ENCODE results near the gene CLEC16A. TPM values are rescaled to one million over a fixed set of nuclear protein-coding genes. Genes with fewer than 3 reads are reported as not detected.
"Not testable (repeated sequence)": the region's sequence is repeated elsewhere in the genome, so short reads cannot be mapped to it uniquely, and the experiment has no call there.

CLEC16A gene
- total RNA-seq, 4 donors from 2014 or later = 20.3 to 25.7 (median 25.1) TPM

DNA sequence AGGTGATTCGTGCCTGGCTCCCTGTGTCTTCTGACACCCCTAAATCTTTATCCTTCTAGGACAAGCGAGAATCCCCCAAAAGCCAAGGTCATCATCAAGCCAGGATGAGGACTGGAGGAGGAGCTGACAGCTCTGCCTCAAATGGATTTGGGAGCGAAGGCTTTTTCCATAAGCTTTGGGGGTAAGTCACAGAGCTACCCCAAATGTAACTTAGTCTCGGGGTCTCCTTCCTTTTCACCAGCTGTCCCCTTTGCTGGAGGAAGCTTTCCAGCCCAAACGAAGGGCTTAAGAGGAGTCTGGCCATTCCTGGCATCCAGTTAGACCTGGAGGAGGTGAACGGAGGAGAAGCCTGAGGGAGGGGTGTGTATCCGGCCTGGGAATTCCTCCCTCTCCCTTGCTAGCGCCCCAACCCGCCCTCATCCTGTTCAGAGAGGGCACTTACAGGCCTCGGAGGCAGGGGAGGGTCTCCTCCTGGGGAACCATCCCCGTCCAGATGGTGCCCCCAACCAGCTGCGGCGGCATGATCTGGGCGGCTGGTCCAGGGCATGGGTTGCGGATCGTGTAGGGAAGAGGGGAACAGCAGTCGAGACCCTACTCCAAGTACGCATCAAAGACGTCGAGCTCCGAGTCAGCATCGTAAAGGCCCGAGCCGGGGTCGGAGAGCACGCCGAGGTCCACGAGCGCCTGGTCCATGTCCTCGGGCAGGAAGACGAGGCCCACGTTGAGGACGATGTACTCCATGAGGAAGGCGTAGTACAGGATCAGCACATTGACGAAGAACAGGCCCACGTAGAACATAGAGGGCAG is 3.0 kb upstream of the CLEC16A start:
- TF ChIP-seq, protein P1, sequence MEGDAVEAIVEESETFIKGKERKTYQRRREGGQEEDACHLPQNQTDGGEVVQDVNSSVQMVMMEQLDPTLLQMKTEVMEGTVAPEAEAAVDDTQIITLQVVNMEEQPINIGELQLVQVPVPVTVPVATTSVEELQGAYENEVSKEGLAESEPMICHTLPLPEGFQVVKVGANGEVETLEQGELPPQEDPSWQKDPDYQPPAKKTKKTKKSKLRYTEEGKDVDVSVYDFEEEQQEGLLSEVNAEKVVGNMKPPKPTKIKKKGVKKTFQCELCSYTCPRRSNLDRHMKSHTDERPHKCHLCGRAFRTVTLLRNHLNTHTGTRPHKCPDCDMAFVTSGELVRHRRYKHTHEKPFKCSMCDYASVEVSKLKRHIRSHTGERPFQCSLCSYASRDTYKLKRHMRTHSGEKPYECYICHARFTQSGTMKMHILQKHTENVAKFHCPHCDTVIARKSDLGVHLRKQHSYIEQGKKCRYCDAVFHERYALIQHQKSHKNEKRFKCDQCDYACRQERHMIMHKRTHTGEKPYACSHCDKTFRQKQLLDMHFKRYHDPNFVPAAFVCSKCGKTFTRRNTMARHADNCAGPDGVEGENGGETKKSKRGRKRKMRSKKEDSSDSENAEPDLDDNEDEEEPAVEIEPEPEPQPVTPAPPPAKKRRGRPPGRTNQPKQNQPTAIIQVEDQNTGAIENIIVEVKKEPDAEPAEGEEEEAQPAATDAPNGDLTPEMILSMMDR (IDR thresholded peaks at IDR 0.05) = no peak
- no peak for TF ChIP-seq POLR2A (IDR thresholded peaks at IDR 0.05)
- Histone ChIP-seq H3K36me3 (peaks cover 0 to 12% (median 0%) of the 10 kb centered on the region in 3 donors), H3K9me3 (no peaks in the 10 kb centered on the region), H3K4me3 (peak overlapping the region; percentile 78 to 93 (median 90)), H3K4me1 (peaks cover 63 to 87% (median 65%) of the 10 kb centered on the region in 3 donors), H3K27me3 (no peaks in the 10 kb centered on the region), H3K27ac (peak overlapping the region; percentile 75 to 91 (median 86))
- WGBS, 2 donors = 0 to 25% methylated on average over 4 to 10 of the region's 36 CpGs
- intact Hi-C loops (cut with DNase I) = no loop called here
- DNase-seq = no peak

DNA sequence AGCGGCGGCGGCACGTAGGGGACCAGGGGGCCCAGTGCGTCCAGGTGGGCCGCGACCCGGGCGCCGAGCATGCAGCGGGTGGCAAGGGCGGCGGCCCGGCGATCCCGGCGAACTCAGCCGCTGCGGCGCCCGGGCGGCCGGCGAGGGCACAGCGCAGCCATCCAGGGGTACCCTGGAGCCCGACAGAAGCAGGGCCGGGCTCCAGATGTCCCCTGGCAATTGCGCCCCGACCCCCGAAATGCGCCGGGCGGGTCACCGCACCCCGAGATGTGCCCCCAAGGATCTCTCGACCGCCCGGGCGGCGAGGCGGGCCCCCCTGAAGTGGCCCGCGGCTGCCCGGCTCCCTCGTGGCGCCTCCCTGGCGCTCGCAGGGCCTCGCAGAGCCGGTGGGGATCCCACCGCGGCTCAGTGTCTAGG is 2.4 kb upstream of the CLEC16A start:
- H3K9me3 ChIP-seq; DNase-seq; H3K27me3 ChIP-seq; intact Hi-C loops (cut with DNase I): not testable (repeated sequence)
- Histone ChIP-seq H3K36me3 (peaks cover 0 to 12% (median 0%) of the 10 kb centered on the region in 3 donors), H3K4me1 (peaks cover 67 to 87% (median 67%) of the 10 kb centered on the region in 3 donors), H3K27ac (peak overlapping the region; percentile 75 to 91 (median 86)), H3K4me3 (peak overlapping the region; percentile 78 to 93 (median 90))
- no CpG with 5 or more reads among the region's 52 CpGs for WGBS, 2 donors

DNA sequence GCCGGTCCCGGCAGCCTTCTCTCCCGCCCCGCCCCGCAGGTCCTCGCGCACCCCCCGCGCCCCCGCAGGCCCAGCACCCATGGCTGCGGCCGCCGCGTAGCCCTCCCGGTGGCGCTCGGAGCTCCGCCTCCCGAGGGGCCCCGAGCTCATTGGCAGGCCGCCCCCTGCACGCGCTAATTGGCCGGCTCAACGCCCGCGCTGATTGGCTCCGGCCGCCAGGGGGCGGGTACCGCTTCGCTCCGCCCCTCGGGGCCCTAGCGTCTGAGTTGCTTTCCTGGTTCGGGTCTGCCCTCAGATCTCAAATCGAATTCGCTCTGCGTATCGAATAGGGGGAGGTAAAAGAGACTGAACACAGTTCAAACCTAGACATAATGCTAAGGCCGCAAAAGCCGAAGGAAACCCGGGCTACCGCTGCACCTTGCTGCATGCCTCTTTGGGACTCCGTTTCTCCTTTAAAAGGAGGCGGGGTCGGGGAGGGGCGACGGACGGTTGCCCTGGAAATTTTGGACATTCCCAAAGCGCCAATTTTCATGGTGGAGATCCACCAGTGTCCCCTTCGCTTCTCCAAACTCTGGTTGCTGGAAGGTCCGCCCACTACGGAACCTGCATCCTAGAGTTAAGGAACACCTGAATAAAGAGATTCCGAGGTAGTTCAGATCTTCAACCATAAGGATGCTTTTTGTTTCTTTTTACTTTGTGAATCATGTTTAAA is 1.9 kb upstream of the CLEC16A start, which contains the start of gene DEXI:
Gene DEXI (minus strand): TSS at position 117 of the 712 bp plus-strand sequence. CDS start 463 bp downstream, outside the sequence.
- Histone ChIP-seq H3K4me3 (peak within 1 kb of the TSS; percentile 78 to 93 (median 90)), H3K4me1 (peaks cover 62 to 84% (median 62%) of the 10 kb centered on the region in 3 donors), H3K27me3 (no peaks in the 10 kb centered on the region), H3K36me3 (peaks cover 0 to 12% (median 0%) of the 10 kb centered on the region in 3 donors), H3K9me3 (no peaks in the 10 kb centered on the region), H3K27ac (peak within 1 kb of the TSS; percentile 75 to 91 (median 86))
- 11 to 60% methylated on average over 4 to 15 of the region's 55 CpGs for WGBS, 2 donors
- peak; percentile 59 for DNase-seq
- TF ChIP-seq, protein P1 (IDR thresholded peaks at IDR 0.05) = peak in 5 of 6 experiments; percentile 15 to 78 (median 34)
- peak in 2 of 4 donors; percentile 68 to 79 for TF ChIP-seq POLR2A (IDR thresholded peaks at IDR 0.05)
- intact Hi-C loops (cut with DNase I) = no loop called here

DNA sequence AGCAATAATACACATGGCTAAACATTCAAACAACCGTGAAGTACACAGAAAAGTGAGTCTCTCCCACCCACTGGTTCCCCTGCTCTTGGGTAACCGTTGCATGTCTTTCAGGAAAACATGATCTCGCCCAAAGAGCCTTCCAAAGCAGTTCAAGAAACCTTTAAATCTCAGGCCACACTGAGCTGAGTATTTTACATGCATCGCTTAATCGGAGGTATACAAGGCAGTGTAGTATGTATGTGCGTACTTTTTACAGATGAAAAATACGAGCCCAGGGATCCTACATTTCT is 1.4 kb upstream of the CLEC16A start:
- intact Hi-C loops (cut with DNase I) = no loop called here
- no peak for DNase-seq
- H3K9me3 ChIP-seq = no peaks in the 10 kb centered on the region
- H3K27ac ChIP-seq = peak overlapping the region; percentile 75 to 91 (median 86)
- peaks cover 0 to 12% (median 0%) of the 10 kb centered on the region in 3 donors for H3K36me3 ChIP-seq
- H3K27me3 ChIP-seq = no peaks in the 10 kb centered on the region
- 76 to 78% methylated on average over 7 of the region's 7 CpGs for WGBS, 2 donors
- TF ChIP-seq POLR2A (IDR thresholded peaks at IDR 0.05) = no peak
- TF ChIP-seq, protein P1 (IDR thresholded peaks at IDR 0.05) = no peak
- H3K4me1 ChIP-seq = peaks cover 57 to 79% (median 57%) of the 10 kb centered on the region in 3 donors
- peak overlapping the region in 3 of 4 donors; percentile 78 to 93 (median 89) for H3K4me3 ChIP-seq

DNA sequence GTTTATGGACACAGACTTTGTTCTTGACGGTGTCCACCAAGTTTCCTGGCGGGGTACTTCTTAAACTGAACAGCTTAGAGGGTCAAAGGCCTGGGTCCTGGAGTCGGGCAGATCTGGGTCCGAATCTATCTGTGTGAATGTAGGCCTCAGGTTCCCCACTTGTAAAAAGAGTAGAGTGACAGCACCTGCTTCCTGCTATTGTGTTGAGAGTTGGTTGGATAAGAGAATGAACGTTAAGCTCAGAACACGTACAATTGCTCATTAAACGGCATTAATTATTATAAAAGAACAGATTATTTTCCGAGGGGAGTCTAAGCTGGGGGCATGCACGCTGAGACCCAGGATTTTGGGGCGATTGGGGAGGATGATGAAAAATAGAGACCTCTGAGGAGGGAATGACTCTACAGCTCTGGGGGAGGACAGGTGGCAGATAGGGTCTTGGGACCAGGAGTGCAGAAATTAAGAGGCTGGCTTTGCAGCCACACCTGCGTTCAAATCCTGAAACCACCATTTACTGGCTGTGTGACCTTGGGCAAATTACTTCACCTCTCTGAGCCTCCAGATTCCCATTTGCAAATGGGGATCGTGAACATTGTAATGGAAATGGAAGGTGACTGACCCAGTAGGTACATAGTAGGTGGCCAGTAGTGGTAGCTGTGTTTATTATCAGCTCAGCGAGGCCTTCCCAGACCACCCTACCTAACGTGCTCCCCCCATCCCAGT is 862 bp downstream of the CLEC16A start:
- intact Hi-C loops (cut with DNase I) = no loop called here
- WGBS, 2 donors = 31 to 33% methylated on average over 11 to 12 of the region's 14 CpGs
- no peaks in the 10 kb centered on the region for H3K27me3 ChIP-seq
- peak overlapping the region; percentile 87 to 99 (median 90) for H3K4me3 ChIP-seq
- no peak for DNase-seq
- no peaks in the 10 kb centered on the region for H3K36me3 ChIP-seq
- TF ChIP-seq, protein P1 (IDR thresholded peaks at IDR 0.05) = no peak
- no peak for TF ChIP-seq POLR2A (IDR thresholded peaks at IDR 0.05)
- no peaks in the 10 kb centered on the region for H3K9me3 ChIP-seq
- peaks cover 47 to 72% (median 47%) of the 10 kb centered on the region in 3 donors for H3K4me1 ChIP-seq
- peak overlapping the region in 3 of 4 donors; percentile 85 to 91 (median 86) for H3K27ac ChIP-seq
